ENCODE data around the gene FAM171A1. TPM values are rescaled to one million over a fixed set of nuclear protein-coding genes. Genes with fewer than 3 reads are reported as not detected.

FAM171A1 gene
- polyA plus RNA-seq, 1 donor (not counting 4 experiments of a cell fraction or from before 2014, with no cell fraction given): 8.8 TPM

- Histone ChIP-seq H3K9ac (ENCODE audit: control insufficient read depth, extremely low read depth, insufficient read depth, low read length) (no peak overlapping the region), H3K27ac (ENCODE audit: control insufficient read depth, insufficient read depth, low read length) (no peak overlapping the region), H2AFZ (ENCODE audit: control insufficient read depth, low read length) (no peak overlapping the region), H3K4me3 (ENCODE audit: control insufficient read depth in 2 of 3, extremely low read depth in 1 of 3, insufficient read depth in 2 of 3, low read depth in 1 of 3, low read length in 3 of 3) (no peak overlapping the region), H3K4me1 (ENCODE audit: control insufficient read depth, extremely low read depth, insufficient read depth, low read length) (no peaks in the 10 kb centered on the region), H3K27me3 (ENCODE audit: control insufficient read depth, extremely low read depth, insufficient read depth, low read length) (peaks cover under 1% of the 10 kb centered on the region), H3K36me3 (ENCODE audit: control insufficient read depth in 2 of 2, extremely low read depth in 1 of 2, insufficient read depth in 2 of 2, low read length in 2 of 2) (no peaks in the 10 kb centered on the region), H3K79me2 (ENCODE audit: control insufficient read depth, insufficient read depth, low read length) (no peaks in the 10 kb centered on the region), H3K9me1 (ENCODE audit: control insufficient read depth, extremely low read depth, insufficient read depth, low read length) (no peaks in the 10 kb centered on the region), H4K20me1 (ENCODE audit: control insufficient read depth, extremely low read depth, insufficient read depth, low read length) (no peaks in the 10 kb centered on the region), H3K9me3 (ENCODE audit: control insufficient read depth, low read depth, low read length) (no peaks in the 10 kb centered on the region), H3K4me2 (ENCODE audit: control insufficient read depth, extremely low read depth, insufficient read depth, low read depth, low read length) (no peak overlapping the region)
- dilution Hi-C loops (cut with MboI; ENCODE audit: extremely low pct_ligation_motif_present, low sequenced_read_pairs): no loop called here
- TF ChIP-seq CTCF (optimal IDR thresholded peaks at IDR 0.05 in 1 of 3, IDR thresholded peaks at IDR 0.05 in 1 of 3, conservative IDR thresholded peaks at IDR 0.05 in 1 of 3; ENCODE audit: extremely low read depth in 1 of 3, insufficient read depth in 2 of 3, low read length in 3 of 3) (no peak), EZH2 (IDR thresholded peaks at IDR 0.05; ENCODE audit: low read length) (no peak)
- DNase-seq (ENCODE audit: low read depth, low spot score): no peak
- FAIRE-seq: no peak
Observed at GRCh38 chr10:15381420-15381819, 10.3 kb upstream of the FAM171A1 start.

- no peaks in the 10 kb centered on the region for H3K36me3 ChIP-seq (ENCODE audit: control insufficient read depth in 2 of 2, extremely low read depth in 1 of 2, insufficient read depth in 2 of 2, low read length in 2 of 2)
- no peaks in the 10 kb centered on the region for H3K4me1 ChIP-seq (ENCODE audit: control insufficient read depth, extremely low read depth, insufficient read depth, low read length)
- no peak for DNase-seq (ENCODE audit: low read depth, low spot score)
- no peak overlapping the region for H3K4me2 ChIP-seq (ENCODE audit: control insufficient read depth, extremely low read depth, insufficient read depth, low read depth, low read length)
- no peak for FAIRE-seq
- H3K27me3 ChIP-seq (ENCODE audit: control insufficient read depth, extremely low read depth, insufficient read depth, low read length): no peaks in the 10 kb centered on the region
- H4K20me1 ChIP-seq (ENCODE audit: control insufficient read depth, extremely low read depth, insufficient read depth, low read length): no peaks in the 10 kb centered on the region
- dilution Hi-C loops (cut with MboI; ENCODE audit: extremely low pct_ligation_motif_present, low sequenced_read_pairs): no loop called here
- H3K79me2 ChIP-seq (ENCODE audit: control insufficient read depth, insufficient read depth, low read length): no peaks in the 10 kb centered on the region
- H3K9me1 ChIP-seq (ENCODE audit: control insufficient read depth, extremely low read depth, insufficient read depth, low read length): no peaks in the 10 kb centered on the region
- no peak overlapping the region for H2AFZ ChIP-seq (ENCODE audit: control insufficient read depth, low read length)
- H3K27ac ChIP-seq (ENCODE audit: control insufficient read depth, insufficient read depth, low read length): no peak overlapping the region
- H3K4me3 ChIP-seq (ENCODE audit: control insufficient read depth in 2 of 3, extremely low read depth in 1 of 3, insufficient read depth in 2 of 3, low read depth in 1 of 3, low read length in 3 of 3): no peak overlapping the region
- H3K9ac ChIP-seq (ENCODE audit: control insufficient read depth, extremely low read depth, insufficient read depth, low read length): no peak overlapping the region
- TF ChIP-seq EZH2 (IDR thresholded peaks at IDR 0.05; ENCODE audit: low read length): no peak
- no peak for TF ChIP-seq CTCF (optimal IDR thresholded peaks at IDR 0.05 in 1 of 3, IDR thresholded peaks at IDR 0.05 in 1 of 3, conservative IDR thresholded peaks at IDR 0.05 in 1 of 3; ENCODE audit: extremely low read depth in 1 of 3, insufficient read depth in 2 of 3, low read length in 3 of 3)
- no peaks in the 10 kb centered on the region for H3K9me3 ChIP-seq (ENCODE audit: control insufficient read depth, low read depth, low read length)
Observed at GRCh38 chr10:15379078-15379477, 8.0 kb upstream of the FAM171A1 start.
